ENCODE data around the gene NRARP.

DNA sequence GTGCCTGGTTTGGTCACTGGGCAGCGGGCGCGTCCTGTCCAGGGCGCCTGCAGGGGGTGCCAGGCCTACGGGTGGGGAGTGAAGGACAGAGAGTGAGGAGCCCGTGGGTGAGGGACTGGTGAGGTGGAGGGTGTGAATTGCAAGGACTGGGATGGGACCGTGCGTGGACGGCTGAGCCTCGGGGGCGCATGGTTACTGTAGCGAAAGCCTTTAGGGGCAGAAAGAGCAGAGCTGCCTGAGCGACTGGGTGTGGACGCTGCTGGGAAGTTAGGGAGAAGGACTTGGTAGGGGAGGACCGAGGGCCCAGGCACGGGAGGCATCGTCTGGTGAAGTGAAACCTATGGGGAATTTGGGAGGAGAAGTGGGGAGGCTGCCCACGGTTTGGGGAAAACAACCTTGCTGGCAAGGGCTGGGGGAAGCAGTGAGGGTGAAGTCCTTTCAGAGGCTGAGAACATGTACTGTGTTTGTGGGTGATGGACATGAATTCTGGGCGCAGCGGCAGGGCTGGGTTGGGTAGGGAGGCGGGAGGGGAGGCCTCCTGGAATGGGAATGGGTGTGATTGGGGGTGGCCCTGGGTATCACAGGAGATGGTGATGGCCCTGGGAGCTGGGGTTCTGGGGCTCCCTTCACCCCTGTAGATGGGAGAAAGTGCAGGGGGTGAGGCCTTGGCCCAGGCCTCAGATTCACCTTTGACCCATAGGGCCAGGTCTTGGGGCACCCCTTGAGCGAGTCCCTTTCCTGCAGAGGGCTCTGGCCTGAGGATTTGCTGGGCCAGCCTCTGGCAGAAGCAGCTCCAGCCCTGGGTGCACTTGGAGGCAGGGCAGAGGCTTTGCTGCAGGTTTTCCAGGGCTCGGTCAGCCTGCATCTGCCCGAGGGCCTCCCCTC is 26.2 kb downstream of the NRARP start:
- TF ChIP-seq, protein P1, sequence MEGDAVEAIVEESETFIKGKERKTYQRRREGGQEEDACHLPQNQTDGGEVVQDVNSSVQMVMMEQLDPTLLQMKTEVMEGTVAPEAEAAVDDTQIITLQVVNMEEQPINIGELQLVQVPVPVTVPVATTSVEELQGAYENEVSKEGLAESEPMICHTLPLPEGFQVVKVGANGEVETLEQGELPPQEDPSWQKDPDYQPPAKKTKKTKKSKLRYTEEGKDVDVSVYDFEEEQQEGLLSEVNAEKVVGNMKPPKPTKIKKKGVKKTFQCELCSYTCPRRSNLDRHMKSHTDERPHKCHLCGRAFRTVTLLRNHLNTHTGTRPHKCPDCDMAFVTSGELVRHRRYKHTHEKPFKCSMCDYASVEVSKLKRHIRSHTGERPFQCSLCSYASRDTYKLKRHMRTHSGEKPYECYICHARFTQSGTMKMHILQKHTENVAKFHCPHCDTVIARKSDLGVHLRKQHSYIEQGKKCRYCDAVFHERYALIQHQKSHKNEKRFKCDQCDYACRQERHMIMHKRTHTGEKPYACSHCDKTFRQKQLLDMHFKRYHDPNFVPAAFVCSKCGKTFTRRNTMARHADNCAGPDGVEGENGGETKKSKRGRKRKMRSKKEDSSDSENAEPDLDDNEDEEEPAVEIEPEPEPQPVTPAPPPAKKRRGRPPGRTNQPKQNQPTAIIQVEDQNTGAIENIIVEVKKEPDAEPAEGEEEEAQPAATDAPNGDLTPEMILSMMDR (IDR thresholded peaks at IDR 0.05; ENCODE audit: low read depth, low read length), result no peak
- no peak for TF ChIP-seq EZH2phosphoT487 (IDR thresholded peaks at IDR 0.05; ENCODE audit: low read depth)
